NT2/D1 (cell line): ENCODE results near the gene PTPN22.

Experiments
- SUZ12 ChIP-seq: IDR thresholded peaks from 2 replicates; pipeline ENCODE4 v1.6.1; 2011; ENCODE audit not compliant: insufficient read length, insufficient read depth; ENCODE audit errors: extremely low read depth
- YY1 ChIP-seq: IDR thresholded peaks from 2 replicates; pipeline ENCODE4 v1.6.1; 2011; ENCODE audit not compliant: insufficient read length, insufficient read depth
- ZNF274 ChIP-seq: IDR thresholded peaks from 2 replicates; pipeline ENCODE4 v1.6.1; 2011; ENCODE audit warnings: mild to moderate bottlenecking, low read depth, low read length

- TF ChIP-seq ZNF274, result no peak
- no peak for TF ChIP-seq YY1
- TF ChIP-seq SUZ12, result no peak
Measured at GRCh38 chr1:113769601-113769970, 101.9 kb downstream of the PTPN22 start.
